T1000 (cell line): ENCODE results near the gene AHI1.

Experiments used
- DNase-seq: peaks from one replicate; lab custom pipeline; 2025; ENCODE audit warnings: mixed read lengths; lab: John Stamatoyannopoulos, UW

Gene AHI1

GRCh38 chr6:135451617-135452190, 45.8 kb downstream of the AHI1 start:
- no peak for DNase-seq

- no peak for DNase-seq
Measured at GRCh38 chr6:135449246-135449645, 48.3 kb downstream of the AHI1 start.

DNA sequence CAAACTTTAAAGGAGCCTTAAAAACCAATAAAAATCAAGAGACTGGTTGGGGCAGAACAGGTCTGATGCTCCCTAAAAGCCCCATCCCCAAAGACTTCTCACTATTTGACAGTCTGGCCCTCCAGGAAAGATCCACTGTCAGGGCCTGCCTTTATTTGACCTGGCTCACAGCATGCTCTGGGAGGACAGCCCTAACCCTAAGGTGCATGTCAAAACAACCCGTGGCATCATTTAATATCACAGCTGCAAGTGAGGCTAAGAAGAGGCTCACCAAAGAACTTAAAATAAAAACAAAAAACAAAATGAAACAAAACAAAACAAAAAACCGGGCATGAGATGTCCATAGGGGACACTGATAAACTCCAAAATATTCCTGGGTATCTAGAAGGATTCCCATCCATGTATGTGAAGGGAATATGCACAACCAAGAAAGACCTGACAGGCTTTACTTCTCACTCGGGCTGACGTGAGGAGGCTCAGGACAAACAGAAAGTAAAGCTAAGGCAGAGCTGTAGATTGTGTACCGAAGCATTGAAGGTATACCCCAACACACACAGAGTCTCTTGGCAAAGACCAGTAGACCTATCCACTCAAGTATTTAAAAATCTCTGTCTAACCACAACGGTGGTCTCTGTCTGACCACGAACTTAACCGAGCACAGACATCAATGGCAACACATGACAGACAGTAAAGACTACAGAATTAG, 57.3 kb downstream of the AHI1 start:
- DNase-seq, result no peak

- DNase-seq, result no peak
Measured at GRCh38 chr6:135439549-135439948, 58.0 kb downstream of the AHI1 start.

- no peak for DNase-seq
Measured at GRCh38 chr6:135438907-135439535, 58.5 kb downstream of the AHI1 start.

GRCh38 chr6:135434991-135435390, 62.5 kb downstream of the AHI1 start:
- DNase-seq, result no peak

GRCh38 chr6:135434095-135434494, 63.4 kb downstream of the AHI1 start:
- no peak for DNase-seq

DNA sequence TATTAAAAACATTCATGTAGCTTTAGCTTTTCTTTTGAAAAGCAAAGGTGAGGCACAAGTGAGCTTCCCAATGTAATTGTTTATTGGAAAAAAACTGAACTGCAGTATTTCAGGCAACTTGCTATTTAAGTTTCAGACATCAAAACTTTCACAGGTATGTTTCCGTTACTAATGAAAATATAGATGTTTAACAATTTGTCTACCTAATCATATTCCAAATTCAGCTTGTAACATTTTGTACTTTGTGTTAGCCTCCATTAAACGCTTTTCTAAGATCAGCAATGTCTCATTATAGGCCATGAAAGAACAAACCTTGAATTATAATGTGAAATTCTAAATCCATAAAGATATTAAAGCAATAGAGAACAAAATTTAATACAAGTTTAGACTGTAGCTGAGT, 69.5 kb downstream of the AHI1 start:
- DNase-seq, result no peak

- DNase-seq, result no peak
Measured at GRCh38 chr6:135426833-135427232, 70.7 kb downstream of the AHI1 start.

DNA sequence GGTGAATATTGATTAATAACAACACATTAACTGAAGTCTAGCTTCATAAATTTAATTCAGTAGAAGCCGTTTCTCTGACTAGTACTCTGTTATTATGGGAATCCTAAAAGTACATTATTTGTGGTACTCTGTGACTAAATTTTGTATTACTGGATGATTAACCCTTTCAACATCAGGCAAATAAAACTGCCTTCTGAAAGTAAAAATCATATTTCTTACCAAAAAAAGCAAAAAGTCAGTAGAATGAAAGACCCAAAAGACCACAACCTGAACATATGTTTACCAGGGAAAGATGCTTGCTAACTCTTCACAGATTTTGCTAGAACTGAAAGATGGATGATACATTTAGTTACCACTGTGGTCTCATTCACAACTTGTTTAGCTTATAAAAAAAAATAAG, 73.2 kb downstream of the AHI1 start:
- DNase-seq, result no peak

GRCh38 chr6:135423649-135424128, 73.9 kb downstream of the AHI1 start:
- no peak for DNase-seq

DNA sequence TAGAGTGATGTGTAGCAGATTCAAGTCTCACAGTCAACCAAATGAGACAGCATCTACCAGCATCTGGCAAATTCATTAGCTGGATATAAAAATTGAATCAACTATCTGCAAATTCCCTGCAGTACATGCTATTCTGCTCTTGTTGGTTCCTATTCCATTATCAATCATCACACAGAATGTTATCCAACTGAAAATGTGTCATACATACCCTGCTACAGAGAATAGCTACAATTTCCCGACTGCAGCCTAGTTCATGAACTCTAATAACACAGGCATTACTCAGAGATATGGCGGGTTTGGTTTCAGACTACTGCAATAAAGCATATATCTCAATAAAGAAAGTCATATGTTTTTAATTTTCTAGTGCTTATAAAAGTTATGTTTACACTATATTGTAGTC, 78.4 kb downstream of the AHI1 start:
- no peak for DNase-seq

- DNase-seq, result no peak
Measured at GRCh38 chr6:135418040-135418760, 79.3 kb downstream of the AHI1 start.

GRCh38 chr6:135412761-135413160, 84.8 kb downstream of the AHI1 start:
- DNase-seq, result no peak

DNA sequence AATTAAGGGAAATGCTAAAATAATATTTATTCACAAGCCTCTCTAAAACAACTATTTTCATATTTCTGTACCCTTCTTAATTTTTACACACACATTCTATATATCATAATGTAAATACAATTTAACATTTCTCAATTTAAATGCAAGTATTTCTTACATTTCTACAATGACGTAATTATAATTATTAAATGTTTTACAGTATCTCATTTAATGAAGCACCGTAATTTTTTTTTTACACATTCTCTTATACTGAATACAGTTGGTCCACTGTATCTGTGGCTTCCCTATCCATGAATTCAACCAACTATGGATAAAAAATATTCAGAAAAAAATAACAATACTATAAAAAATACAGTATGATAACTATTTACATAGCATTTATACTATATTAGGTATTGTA, 85.7 kb downstream of the AHI1 start:
- DNase-seq, result no peak

DNA sequence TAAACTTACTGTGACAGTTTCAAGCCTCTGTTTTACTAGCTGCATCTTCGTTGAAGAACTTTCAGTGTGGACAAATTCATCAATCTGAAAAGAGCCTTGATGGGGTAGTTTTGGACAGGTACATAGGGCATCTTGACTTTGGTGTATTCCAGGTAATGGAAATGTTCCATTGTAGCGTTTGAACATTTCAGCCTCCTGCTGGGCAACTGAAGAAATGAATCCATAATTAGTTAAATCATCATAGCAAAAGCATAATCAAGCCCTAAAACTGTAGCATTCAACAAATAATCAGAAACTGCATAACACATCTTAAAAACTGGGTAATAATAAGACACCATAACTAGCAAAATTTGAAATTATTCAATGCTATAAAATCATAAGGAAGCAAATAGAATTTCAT, 86.2 kb downstream of the AHI1 start:
- DNase-seq, result no peak

DNA sequence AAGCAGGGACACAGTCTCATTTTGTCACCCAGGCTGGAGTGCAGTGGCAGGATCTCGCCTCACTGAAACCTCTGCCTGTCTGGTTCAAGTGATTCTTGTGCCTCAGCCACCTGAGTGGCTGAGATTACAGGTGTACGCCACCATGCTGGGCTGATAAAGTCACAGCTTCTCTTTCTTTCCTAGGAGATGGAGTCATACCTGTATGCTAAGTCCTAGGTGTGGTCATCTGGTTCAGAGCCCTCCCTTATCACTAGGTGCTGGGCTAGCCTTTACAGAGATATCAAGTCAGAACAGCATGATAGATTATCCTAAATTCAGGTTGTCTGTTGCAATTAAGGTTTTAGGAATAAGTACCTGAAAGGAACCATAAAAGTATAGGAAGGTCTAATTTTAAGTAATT, 86.7 kb downstream of the AHI1 start:
- DNase-seq, result no peak

- DNase-seq, result no peak
Measured at GRCh38 chr6:135403584-135403983, 94.0 kb downstream of the AHI1 start.

DNA sequence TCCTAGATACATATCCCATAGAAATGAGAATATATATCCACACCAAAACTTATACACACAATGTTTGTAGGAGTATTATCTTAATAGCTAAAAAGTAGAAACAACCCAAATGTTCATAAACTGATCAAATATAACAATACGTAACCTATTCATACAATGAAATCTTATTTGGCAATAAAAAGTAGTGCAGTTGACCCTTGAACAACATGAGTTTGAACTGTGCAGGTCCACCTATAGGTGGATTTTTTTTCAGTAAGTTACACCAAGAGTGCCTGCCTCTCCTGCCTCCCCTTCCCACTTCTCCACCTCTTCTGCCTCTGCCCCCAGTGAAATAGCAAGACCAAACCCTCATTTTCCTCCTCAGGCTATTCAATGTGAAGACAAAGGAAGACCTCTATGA, 95.2 kb downstream of the AHI1 start:
- no peak for DNase-seq

DNA sequence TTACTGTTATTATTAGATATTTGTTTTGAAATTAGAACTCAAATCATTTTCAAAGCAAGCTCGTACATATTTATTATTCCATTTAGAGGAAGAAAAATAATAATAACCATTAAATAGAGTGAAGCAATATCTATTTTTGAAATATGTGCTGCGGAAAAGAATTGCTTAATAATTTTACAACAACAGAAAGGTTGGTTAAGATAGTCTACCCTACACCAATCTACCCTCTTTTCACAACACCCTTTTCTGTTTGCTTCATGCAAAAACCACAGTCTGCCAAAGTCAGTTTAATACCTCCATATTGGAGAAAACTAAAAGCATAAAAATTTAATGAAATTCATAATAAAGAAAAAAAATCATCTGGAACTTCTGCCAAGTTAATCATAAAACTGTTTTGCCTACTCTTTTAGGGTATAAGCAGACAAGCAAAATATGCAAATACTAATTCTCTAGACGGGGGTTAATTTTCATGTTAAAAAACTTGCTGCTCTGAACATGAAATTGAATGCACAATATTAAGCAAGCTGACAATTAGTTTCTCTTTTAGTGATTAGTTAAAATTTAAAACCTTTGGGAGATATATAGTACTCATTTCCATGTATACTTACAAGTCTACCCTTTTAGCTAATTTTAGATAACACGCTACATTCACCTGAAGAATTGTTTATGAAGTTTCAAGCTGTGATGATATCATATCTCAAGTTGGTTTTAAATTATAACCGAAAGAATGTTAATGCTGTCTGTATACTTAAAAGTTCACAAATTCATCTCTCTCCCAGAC, 100.2 kb downstream of the AHI1 start:
- DNase-seq, result no peak

DNA sequence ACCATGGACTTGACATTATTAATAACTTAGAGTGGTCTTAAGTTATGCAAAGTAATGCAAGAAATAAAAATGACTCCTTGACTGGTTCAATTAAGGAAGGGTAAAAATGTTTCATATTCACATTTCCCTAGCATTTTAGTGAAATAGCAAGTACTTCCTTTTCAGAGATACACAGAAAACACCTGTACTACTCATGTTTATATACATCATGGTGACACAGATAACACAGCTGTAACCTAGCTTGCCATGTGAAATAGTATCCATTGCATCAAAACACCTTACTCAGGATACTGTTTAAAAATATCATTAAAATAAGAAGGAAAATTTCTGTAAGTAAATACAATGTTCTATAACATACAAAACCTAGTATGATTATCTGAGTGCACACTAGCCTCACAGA, 102.4 kb downstream of the AHI1 start:
- no peak for DNase-seq

- no peak for DNase-seq
Measured at GRCh38 chr6:135393289-135393688, 104.3 kb downstream of the AHI1 start.
